ENCODE results near the gene GOLGA6L6. TPM values are rescaled to one million over a fixed set of nuclear protein-coding genes. Genes with fewer than 3 reads are reported as not detected.
"Not testable (repeated sequence)": the region's sequence is repeated elsewhere in the genome, so short reads cannot be mapped to it uniquely, and the experiment has no call there.

The GOLGA6L6 gene
- total RNA-seq, 1 donor from 2014 or later, result not detected

DNA sequence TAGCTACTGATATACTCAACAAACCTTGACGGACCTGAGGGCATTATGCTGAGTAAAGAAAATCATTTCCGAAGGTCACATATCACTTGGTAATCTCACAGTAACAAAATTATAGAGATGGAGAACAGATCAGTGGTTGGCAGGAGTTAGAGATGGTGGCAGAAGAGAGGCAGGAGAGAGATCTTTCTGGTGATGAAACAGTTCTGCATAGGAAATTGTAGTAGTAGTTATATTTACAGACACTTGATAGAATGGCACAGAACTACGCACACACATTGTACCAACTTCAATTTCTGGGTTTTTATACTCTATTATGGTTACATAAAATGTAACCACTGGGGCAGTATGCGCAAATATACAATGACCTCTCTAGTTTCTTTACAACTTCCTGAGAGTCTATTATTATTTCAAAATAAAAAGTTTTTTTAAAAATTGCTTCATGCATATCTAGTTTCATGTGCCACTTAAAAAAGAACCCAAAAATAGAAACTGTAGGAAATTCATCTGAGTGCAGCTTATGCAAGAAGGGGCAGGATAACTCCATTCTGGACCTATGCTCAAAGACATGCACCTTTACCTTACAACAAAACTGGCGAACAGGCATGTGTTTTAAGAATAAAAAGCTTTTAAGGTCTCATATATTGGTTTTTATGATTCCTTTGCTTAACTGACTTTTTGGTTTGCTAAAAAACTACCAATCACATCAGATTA is 39.9 kb downstream of the GOLGA6L6 start:
- H3K4me1 ChIP-seq (ENCODE audit: control insufficient read depth in 3 of 3, insufficient read depth in 3 of 3, low read length in 3 of 3); H3K9me3 ChIP-seq (ENCODE audit: control insufficient read depth in 3 of 3, low read length in 3 of 3); H3K4me3 ChIP-seq (ENCODE audit: low read length in 3 of 3); H3K27ac ChIP-seq (ENCODE audit: low read depth, low read length); H3K9ac ChIP-seq (ENCODE audit: low read depth in 1 of 3, low read length in 3 of 3); H3K36me3 ChIP-seq (ENCODE audit: control insufficient read depth in 3 of 3, insufficient read depth in 3 of 3, low read length in 3 of 3); H3K27me3 ChIP-seq (ENCODE audit: control insufficient read depth in 3 of 3, insufficient read depth in 3 of 3, low read length in 3 of 3): not testable (repeated sequence)

DNA sequence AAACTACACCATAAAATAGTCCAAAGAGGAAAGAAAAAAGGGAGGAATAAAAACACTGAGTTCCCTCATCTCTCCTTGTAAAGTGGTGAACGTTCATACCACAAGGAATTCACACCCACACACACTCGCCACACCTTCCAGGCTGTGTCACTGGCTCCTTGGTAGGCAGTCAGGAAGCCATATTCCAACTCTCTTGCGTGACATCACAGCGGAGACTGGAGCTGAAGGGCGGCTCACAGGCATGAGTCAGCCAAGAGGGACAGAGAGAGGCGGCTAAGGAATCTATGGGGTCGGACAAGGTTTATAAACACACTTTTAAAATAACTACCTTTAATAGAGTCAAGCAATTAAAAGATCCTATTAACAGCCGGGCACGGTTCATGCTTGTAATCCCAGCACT is 43.8 kb downstream of the GOLGA6L6 start:
- not testable (repeated sequence) for H3K9ac ChIP-seq (ENCODE audit: low read depth in 1 of 3, low read length in 3 of 3); H3K9me3 ChIP-seq (ENCODE audit: control insufficient read depth in 3 of 3, low read length in 3 of 3); H3K27ac ChIP-seq (ENCODE audit: low read depth, low read length); H3K4me1 ChIP-seq (ENCODE audit: control insufficient read depth in 3 of 3, insufficient read depth in 3 of 3, low read length in 3 of 3); H3K27me3 ChIP-seq (ENCODE audit: control insufficient read depth in 3 of 3, insufficient read depth in 3 of 3, low read length in 3 of 3); H3K36me3 ChIP-seq (ENCODE audit: control insufficient read depth in 3 of 3, insufficient read depth in 3 of 3, low read length in 3 of 3); H3K4me3 ChIP-seq (ENCODE audit: low read length in 3 of 3)

DNA sequence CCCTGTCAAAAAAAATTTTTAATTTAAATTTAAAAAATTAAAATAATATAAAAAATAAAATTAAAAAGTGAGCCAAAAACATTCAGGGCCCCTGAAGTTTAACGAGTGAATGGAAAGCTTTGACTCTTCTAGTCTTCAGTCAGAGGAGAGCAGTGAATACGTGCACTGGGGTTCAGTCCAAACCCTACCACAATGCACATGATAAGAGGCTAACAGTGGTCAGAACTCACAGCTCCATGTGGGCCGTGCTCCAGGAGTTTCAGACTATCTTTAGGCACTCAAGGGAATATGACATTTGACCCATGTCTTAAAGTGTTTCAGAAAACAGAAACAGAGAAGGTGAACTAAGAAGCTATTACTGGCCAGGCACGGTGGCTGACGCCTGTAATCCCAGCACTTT is 48.6 kb downstream of the GOLGA6L6 start:
- not testable (repeated sequence) for H3K27me3 ChIP-seq (ENCODE audit: control insufficient read depth in 3 of 3, insufficient read depth in 3 of 3, low read length in 3 of 3); H3K4me1 ChIP-seq (ENCODE audit: control insufficient read depth in 3 of 3, insufficient read depth in 3 of 3, low read length in 3 of 3); H3K36me3 ChIP-seq (ENCODE audit: control insufficient read depth in 3 of 3, insufficient read depth in 3 of 3, low read length in 3 of 3); H3K9me3 ChIP-seq (ENCODE audit: control insufficient read depth in 3 of 3, low read length in 3 of 3); H3K9ac ChIP-seq (ENCODE audit: low read depth in 1 of 3, low read length in 3 of 3); H3K27ac ChIP-seq (ENCODE audit: low read depth, low read length); H3K4me3 ChIP-seq (ENCODE audit: low read length in 3 of 3)

DNA sequence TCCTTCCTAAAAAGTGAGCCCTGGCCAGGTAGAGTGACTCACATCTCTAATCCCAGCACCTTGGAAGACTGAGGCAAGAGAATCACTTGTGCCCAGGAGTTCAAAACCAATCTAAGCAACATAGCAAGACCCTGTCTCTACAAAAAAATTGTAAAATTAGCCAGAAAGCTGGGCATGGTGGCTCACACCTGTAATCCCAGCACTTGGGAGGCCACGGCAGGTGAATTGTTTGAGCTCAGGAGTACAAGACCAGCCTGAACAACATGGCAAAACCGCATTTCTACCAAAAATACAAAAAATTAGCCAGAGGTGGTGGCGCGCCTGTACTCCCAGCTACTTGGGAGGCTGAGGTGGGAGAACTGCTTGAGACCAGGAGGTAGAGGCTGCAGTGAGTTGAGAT is 49.0 kb downstream of the GOLGA6L6 start:
- H3K36me3 ChIP-seq (ENCODE audit: control insufficient read depth in 3 of 3, insufficient read depth in 3 of 3, low read length in 3 of 3); H3K4me3 ChIP-seq (ENCODE audit: low read length in 3 of 3); H3K9me3 ChIP-seq (ENCODE audit: control insufficient read depth in 3 of 3, low read length in 3 of 3); H3K27ac ChIP-seq (ENCODE audit: low read depth, low read length); H3K27me3 ChIP-seq (ENCODE audit: control insufficient read depth in 3 of 3, insufficient read depth in 3 of 3, low read length in 3 of 3); H3K9ac ChIP-seq (ENCODE audit: low read depth in 1 of 3, low read length in 3 of 3); H3K4me1 ChIP-seq (ENCODE audit: control insufficient read depth in 3 of 3, insufficient read depth in 3 of 3, low read length in 3 of 3): not testable (repeated sequence)

DNA sequence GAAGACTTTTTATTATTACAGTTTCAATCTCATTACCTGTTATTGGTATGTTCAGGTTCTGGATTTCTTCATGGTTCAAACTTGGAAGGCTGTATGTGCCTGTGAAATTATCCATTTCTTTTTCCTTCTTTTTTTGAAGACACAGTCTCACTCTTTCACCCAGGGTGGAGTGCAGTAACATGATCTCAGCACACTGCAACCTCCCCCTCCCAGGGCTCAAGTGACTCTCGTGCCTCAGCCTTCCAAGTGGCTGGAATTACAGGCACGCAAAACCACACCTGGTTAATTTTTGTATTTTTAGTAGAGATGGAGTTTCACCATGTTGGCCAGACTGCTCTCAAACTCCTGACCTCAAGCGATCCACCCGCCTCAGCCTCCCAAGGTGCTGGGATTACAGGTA is 52.3 kb downstream of the GOLGA6L6 start:
- not testable (repeated sequence) for H3K27me3 ChIP-seq (ENCODE audit: control insufficient read depth in 3 of 3, insufficient read depth in 3 of 3, low read length in 3 of 3); H3K9me3 ChIP-seq (ENCODE audit: control insufficient read depth in 3 of 3, low read length in 3 of 3); H3K9ac ChIP-seq (ENCODE audit: low read depth in 1 of 3, low read length in 3 of 3); H3K27ac ChIP-seq (ENCODE audit: low read depth, low read length); H3K4me1 ChIP-seq (ENCODE audit: control insufficient read depth in 3 of 3, insufficient read depth in 3 of 3, low read length in 3 of 3); H3K36me3 ChIP-seq (ENCODE audit: control insufficient read depth in 3 of 3, insufficient read depth in 3 of 3, low read length in 3 of 3); H3K4me3 ChIP-seq (ENCODE audit: low read length in 3 of 3)

Small RNA genes within 50 kb of the gene (small RNA-seq; reads per million reads assigned to genes)
- gene RN7SL759P, result not detected
